ENCODE results near the gene NLRC5. TPM values are rescaled to one million over a fixed set of nuclear protein-coding genes. Genes with fewer than 3 reads are reported as not detected.
"Not testable (repeated sequence)": the region's sequence is repeated elsewhere in the genome, so short reads cannot be mapped to it uniquely, and the experiment has no call there.

NLRC5 gene
- total and polyA plus RNA-seq, 4 experiments from 2014 or later, result 41.6 to 457 (median 284) TPM

DNA sequence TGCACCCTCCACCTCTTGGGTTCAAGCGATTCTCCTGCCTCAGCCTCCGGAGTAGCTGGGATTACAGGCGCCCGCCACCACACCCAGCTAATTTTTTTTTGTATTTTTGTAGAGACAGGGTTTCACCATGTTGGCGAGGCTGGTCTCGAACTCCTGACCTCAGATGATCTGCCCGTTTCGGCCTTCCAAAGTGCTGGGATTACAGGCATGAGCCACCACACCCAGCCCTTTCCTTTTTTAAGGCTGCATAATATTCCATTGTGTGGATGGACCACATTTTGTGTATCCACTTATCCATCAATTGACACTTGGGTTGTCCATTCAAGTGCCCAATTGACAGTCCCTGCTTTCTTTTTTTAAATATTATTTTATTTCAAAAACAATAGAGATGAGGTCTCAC is 73.8 kb downstream of the NLRC5 start:
- ChIA-PET CTCF (ENCODE audit: partially characterized antibody) (interaction anchor here (1.2 kb wide), 1 partner anchor 21 kb away, joined by 4 read pairs; no protein-coding TSS in a partner anchor), POLR2A (ENCODE audit: partially characterized antibody) (interaction anchor here (0.6 to 0.8 kb wide), 2 partner anchors 31 to 359 kb away, joined by 3 read pairs; no protein-coding TSS in a partner anchor)
- H3K4me3 ChIP-seq (ENCODE audit: low read length in 2 of 2); H3K9me3 ChIP-seq (ENCODE audit: control insufficient read depth in 1 of 2, low read length in 2 of 2); H3K27ac ChIP-seq (ENCODE audit: low read depth, low read length); intact Hi-C loops (cut with micrococcal nuclease); H3K4me3 Mint-ChIP-seq; H3K9me3 Mint-ChIP-seq; H3K27me3 Mint-ChIP-seq; DNase-seq; H3K27me3 ChIP-seq (ENCODE audit: insufficient read depth, low read length); H3K4me1 ChIP-seq (ENCODE audit: insufficient read depth, low read length): not testable (repeated sequence)
- Mint-ChIP-seq H3K4me1 (peaks cover 7 to 16% (median 10%) of the 10 kb centered on the region in 4 donors), H3K36me3 (peaks cover 43 to 61% of the 10 kb centered on the region in 2 donors), H3K27ac (peak overlapping the region in 2 of 7 donors; percentile 57 to 72)
- H3K36me3 ChIP-seq (ENCODE audit: insufficient read depth, low read length), result peaks cover 60% of the 10 kb centered on the region

DNA sequence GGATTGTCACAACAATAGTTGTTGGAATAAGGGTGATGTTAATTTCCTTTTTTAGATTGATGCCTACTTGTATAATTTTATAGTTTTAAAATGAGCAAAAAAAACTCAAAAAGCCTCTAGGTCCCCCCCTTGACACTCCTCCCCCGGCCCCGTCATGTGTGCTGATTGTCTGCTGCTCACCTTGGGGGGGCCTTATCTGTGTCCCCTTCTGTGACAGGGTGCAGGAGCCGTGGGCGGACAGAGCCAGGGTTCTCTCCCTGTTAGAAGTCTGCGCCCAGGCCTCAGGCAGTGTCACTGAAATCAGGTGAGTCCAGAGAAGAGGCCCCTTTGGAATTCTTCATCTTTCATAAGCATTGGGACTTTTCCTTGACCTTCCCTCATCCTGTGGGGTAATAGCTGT is 75.6 kb downstream of the NLRC5 start:
- ChIA-PET POLR2A (ENCODE audit: partially characterized antibody) (interaction anchor here (1.0 kb wide), 1 partner anchor 23 kb away, joined by 3 read pairs; no protein-coding TSS in a partner anchor), CTCF (ENCODE audit: partially characterized antibody) (interaction anchor here (2.2 to 3.7 kb wide), 2 partner anchors 19 to 100 kb away, joined by 6 to 27 read pairs; no protein-coding TSS in a partner anchor)
- peaks cover 7 to 17% (median 11%) of the 10 kb centered on the region in 4 donors for H3K4me1 Mint-ChIP-seq
- no peaks in the 10 kb centered on the region for H3K27me3 Mint-ChIP-seq
- intact Hi-C loops (cut with micrococcal nuclease), result no loop called here
- DNase-seq, result no peak
- H3K27ac ChIP-seq (ENCODE audit: low read depth, low read length), result no peak overlapping the region
- H3K4me3 Mint-ChIP-seq, result no peak overlapping the region
- H3K9me3 ChIP-seq (ENCODE audit: control insufficient read depth in 1 of 2, low read length in 2 of 2), result no peaks in the 10 kb centered on the region
- H3K27ac Mint-ChIP-seq, result peak overlapping the region in 5 of 7 donors; percentile 57 to 82 (median 76)
- peaks cover 59% of the 10 kb centered on the region for H3K36me3 ChIP-seq (ENCODE audit: insufficient read depth, low read length)
- no peaks in the 10 kb centered on the region for H3K27me3 ChIP-seq (ENCODE audit: insufficient read depth, low read length)
- H3K4me1 ChIP-seq (ENCODE audit: insufficient read depth, low read length), result peaks cover 11% of the 10 kb centered on the region
- H3K36me3 Mint-ChIP-seq, result peaks cover 50 to 66% of the 10 kb centered on the region in 2 donors
- peaks cover 0 to 6% (median 0%) of the 10 kb centered on the region in 8 donors for H3K9me3 Mint-ChIP-seq
- no peak overlapping the region for H3K4me3 ChIP-seq (ENCODE audit: low read length in 2 of 2)

DNA sequence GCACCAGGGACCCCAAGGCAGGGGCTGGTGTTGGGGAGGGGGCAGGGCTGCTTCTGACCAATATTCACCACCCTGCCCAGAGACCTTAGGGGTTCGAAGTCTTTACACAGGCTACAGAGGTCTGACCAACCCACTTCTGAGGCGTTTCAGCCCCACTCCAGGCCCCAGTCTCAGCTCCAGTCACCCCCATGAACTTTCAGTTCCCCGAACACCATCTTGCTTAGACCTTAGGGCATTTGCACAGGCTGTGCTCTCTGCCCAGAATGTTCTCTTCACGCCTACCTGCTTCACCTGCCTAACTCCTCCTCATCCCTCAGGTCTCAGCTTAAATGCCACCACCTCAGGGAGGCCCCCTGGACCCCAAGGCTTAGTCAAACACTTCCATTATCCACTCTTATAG is 77.3 kb downstream of the NLRC5 start:
- Histone ChIP-seq H3K36me3 (ENCODE audit: insufficient read depth, low read length) (peaks cover 53% of the 10 kb centered on the region), H3K9me3 (ENCODE audit: control insufficient read depth in 1 of 2, low read length in 2 of 2) (no peaks in the 10 kb centered on the region), H3K4me1 (ENCODE audit: insufficient read depth, low read length) (peaks cover 4% of the 10 kb centered on the region), H3K27ac (ENCODE audit: low read depth, low read length) (no peak overlapping the region), H3K27me3 (ENCODE audit: insufficient read depth, low read length) (no peaks in the 10 kb centered on the region), H3K4me3 (ENCODE audit: low read length in 2 of 2) (no peak overlapping the region)
- Mint-ChIP-seq H3K4me3 (peak overlapping the region in 1 of 8 donors; percentile 48), H3K9me3 (peaks cover 0 to 6% (median 0%) of the 10 kb centered on the region in 8 donors), H3K27ac (peak overlapping the region in 6 of 7 donors; percentile 66 to 90 (median 79)), H3K36me3 (peaks cover 44 to 58% of the 10 kb centered on the region in 2 donors), H3K4me1 (peaks cover 2 to 10% (median 6%) of the 10 kb centered on the region in 4 donors), H3K27me3 (no peaks in the 10 kb centered on the region)
- CTCF ChIA-PET (ENCODE audit: partially characterized antibody), result interaction anchor here (0.7 to 3.7 kb wide), 5 partner anchors 17 to 104 kb away, joined by 3 to 27 read pairs (median 4); no protein-coding TSS in a partner anchor
- POLR2A ChIA-PET (ENCODE audit: partially characterized antibody), result interaction anchor here (1.0 to 1.5 kb wide), 7 partner anchors 10 to 119 kb away, joined by 3 to 4 read pairs (median 3); partner anchors contain the start of gene PSME3IP1
- intact Hi-C loops (cut with micrococcal nuclease), result no loop called here
- DNase-seq, result no peak

DNA sequence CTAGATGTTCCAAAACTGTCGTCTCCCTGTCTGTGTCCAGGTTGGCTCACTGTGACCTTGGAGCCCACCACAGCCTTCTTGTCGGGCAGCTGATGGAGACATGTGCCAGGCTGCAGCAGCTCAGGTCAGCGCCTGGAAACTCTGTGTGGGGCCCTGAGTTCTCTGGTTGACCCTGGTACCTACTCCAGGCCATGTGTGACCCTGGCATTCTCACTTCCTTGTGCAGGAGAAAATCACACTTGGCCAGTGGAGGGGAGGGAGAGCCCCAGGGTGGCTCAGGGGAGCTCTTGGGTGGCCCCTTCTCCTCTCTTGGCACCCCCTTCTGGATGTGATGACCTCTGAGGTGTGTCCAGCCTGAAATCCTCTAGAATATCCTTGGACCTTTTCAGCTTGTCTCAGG is 78.0 kb downstream of the NLRC5 start:
- Mint-ChIP-seq H3K27me3 (no peaks in the 10 kb centered on the region), H3K4me1 (peaks cover 4 to 10% (median 5%) of the 10 kb centered on the region in 4 donors), H3K36me3 (peaks cover 41 to 58% of the 10 kb centered on the region in 2 donors), H3K9me3 (peaks cover 0 to 6% (median 0%) of the 10 kb centered on the region in 8 donors), H3K27ac (peak overlapping the region in 3 of 7 donors; percentile 66 to 90 (median 81)), H3K4me3 (peak overlapping the region in 1 of 8 donors; percentile 17)
- H3K36me3 ChIP-seq (ENCODE audit: insufficient read depth, low read length), result peaks cover 56% of the 10 kb centered on the region
- H3K27me3 ChIP-seq (ENCODE audit: insufficient read depth, low read length), result no peaks in the 10 kb centered on the region
- no peak overlapping the region for H3K4me3 ChIP-seq (ENCODE audit: low read length in 2 of 2)
- H3K9me3 ChIP-seq (ENCODE audit: control insufficient read depth in 1 of 2, low read length in 2 of 2), result no peaks in the 10 kb centered on the region
- H3K27ac ChIP-seq (ENCODE audit: low read depth, low read length), result no peak overlapping the region
- peaks cover 4% of the 10 kb centered on the region for H3K4me1 ChIP-seq (ENCODE audit: insufficient read depth, low read length)
- ChIA-PET POLR2A (ENCODE audit: partially characterized antibody) (interaction anchor here (0.8 to 1.5 kb wide), 6 partner anchors 9 to 68 kb away, joined by 3 to 4 read pairs (median 3); no protein-coding TSS in a partner anchor), CTCF (ENCODE audit: partially characterized antibody) (interaction anchor here (1.1 to 3.7 kb wide), 5 partner anchors 16 to 105 kb away, joined by 3 to 27 read pairs (median 4); partner anchors contain the start of gene NLRC5)
- intact Hi-C loops (cut with micrococcal nuclease), result no loop called here
- DNase-seq, result no peak

DNA sequence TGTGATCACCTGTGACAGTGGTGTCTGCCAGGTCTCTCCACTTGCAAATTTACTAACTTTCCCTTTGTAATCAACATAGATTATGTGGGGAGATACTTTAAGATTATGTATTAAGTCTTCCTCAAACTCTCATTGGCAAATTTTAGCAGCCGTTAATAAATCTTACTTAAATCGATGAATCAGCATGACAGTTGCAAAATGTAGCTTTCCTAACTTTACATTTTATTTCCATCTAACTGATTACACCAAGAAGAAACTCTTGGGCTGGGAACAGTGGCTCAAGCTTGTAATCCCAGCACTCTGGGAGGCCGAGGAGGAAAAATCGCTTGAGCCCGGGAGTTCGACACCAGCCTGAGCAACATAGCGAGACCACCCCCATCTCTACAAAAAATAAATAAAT is 79.7 kb downstream of the NLRC5 start:
- Histone ChIP-seq H3K27me3 (ENCODE audit: insufficient read depth, low read length) (no peaks in the 10 kb centered on the region), H3K4me3 (ENCODE audit: low read length in 2 of 2) (no peak overlapping the region), H3K4me1 (ENCODE audit: insufficient read depth, low read length) (peaks cover 4% of the 10 kb centered on the region), H3K27ac (ENCODE audit: low read depth, low read length) (no peak overlapping the region), H3K36me3 (ENCODE audit: insufficient read depth, low read length) (peaks cover 70% of the 10 kb centered on the region), H3K9me3 (ENCODE audit: control insufficient read depth in 1 of 2, low read length in 2 of 2) (no peaks in the 10 kb centered on the region)
- POLR2A ChIA-PET (ENCODE audit: partially characterized antibody), result interaction anchor here (1.3 to 2.2 kb wide), 3 partner anchors 13 to 73 kb away, joined by 3 to 8 read pairs (median 6); partner anchors contain the start of gene CPNE2
- intact Hi-C loops (cut with micrococcal nuclease), result loop anchor here (2.0 kb wide), 1 partner anchor 16 kb away; no protein-coding TSS in a partner anchor
- Mint-ChIP-seq H3K27ac (peak overlapping the region in 4 of 7 donors; percentile 41 to 70 (median 56)), H3K36me3 (peaks cover 46 to 69% of the 10 kb centered on the region in 2 donors), H3K27me3 (no peaks in the 10 kb centered on the region), H3K4me3 (no peak overlapping the region), H3K4me1 (peaks cover 4 to 10% (median 6%) of the 10 kb centered on the region in 4 donors), H3K9me3 (peaks cover 0 to 6% (median 0%) of the 10 kb centered on the region in 8 donors)
- no peak for DNase-seq
- CTCF ChIA-PET (ENCODE audit: partially characterized antibody), result interaction anchor here (0.7 to 2.2 kb wide), 3 partner anchors 16 to 106 kb away, joined by 3 to 11 read pairs (median 5); no protein-coding TSS in a partner anchor

DNA sequence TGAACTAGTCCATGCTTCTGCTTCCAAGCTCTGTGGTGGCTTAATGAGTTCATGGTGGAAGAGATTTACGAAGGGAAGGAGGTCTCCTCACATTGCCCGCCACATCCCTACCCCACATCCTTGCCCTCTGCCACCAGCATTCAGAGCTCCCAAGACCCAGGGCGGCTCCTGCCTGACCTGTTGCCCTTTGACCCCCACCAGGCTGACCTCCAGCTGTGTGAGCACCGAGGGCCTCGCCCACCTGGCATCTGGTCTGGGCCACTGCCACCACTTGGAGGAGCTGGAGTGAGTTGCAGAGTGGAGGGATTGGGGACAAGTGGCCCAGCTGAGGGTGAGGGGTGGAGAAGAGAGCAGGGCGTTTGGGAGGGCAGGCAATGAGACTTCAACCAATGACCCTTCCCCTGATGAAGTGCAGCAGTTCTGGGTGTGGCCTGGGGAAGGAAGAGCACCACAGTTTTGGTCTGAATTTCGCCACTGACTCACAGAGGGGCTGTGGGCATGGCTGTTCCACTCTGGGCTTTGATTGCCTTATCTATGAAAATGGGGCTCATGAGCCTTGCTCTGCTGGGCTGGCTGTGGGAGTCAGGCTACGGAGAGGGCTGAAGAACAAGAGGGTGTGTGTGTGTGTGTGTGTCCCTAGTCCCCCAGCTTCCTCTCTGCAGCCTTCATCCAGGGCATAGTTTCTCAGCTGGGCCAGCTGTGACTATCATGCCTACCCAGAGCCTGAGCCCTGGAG is 80.4 kb downstream of the NLRC5 start:
- no peaks in the 10 kb centered on the region for H3K9me3 ChIP-seq (ENCODE audit: control insufficient read depth in 1 of 2, low read length in 2 of 2)
- H3K27ac ChIP-seq (ENCODE audit: low read depth, low read length), result peak overlapping the region; percentile 20
- Mint-ChIP-seq H3K4me1 (peaks cover 4 to 10% (median 6%) of the 10 kb centered on the region in 4 donors), H3K9me3 (peaks cover 0 to 6% (median 0%) of the 10 kb centered on the region in 8 donors), H3K36me3 (peaks cover 44 to 73% of the 10 kb centered on the region in 2 donors), H3K27ac (peak overlapping the region; percentile 51 to 91 (median 80)), H3K4me3 (peak overlapping the region in 1 of 8 donors; percentile 48), H3K27me3 (no peaks in the 10 kb centered on the region)
- intact Hi-C loops (cut with micrococcal nuclease), result loop anchor here (2.0 kb wide), 1 partner anchor 17 kb away; no protein-coding TSS in a partner anchor
- H3K4me1 ChIP-seq (ENCODE audit: insufficient read depth, low read length), result peaks cover 4% of the 10 kb centered on the region
- H3K27me3 ChIP-seq (ENCODE audit: insufficient read depth, low read length), result no peaks in the 10 kb centered on the region
- CTCF ChIA-PET (ENCODE audit: partially characterized antibody), result interaction anchor here (0.7 to 2.2 kb wide), 3 partner anchors 15 to 107 kb away, joined by 3 to 11 read pairs (median 5); no protein-coding TSS in a partner anchor
- peaks cover 77% of the 10 kb centered on the region for H3K36me3 ChIP-seq (ENCODE audit: insufficient read depth, low read length)
- DNase-seq, result no peak
- H3K4me3 ChIP-seq (ENCODE audit: low read length in 2 of 2), result no peak overlapping the region
- POLR2A ChIA-PET (ENCODE audit: partially characterized antibody), result interaction anchor here (0.9 to 2.2 kb wide), 5 partner anchors 12 to 136 kb away, joined by 3 to 8 read pairs (median 3); partner anchors contain the start of genes CPNE2 and NLRC5

Data from CD4-positive, alpha-beta memory T cell (primary cell).